ENCODE results near the gene MIAT. TPM values are rescaled to one million over a fixed set of nuclear protein-coding genes. Genes with fewer than 3 reads are reported as not detected.

The MIAT gene
- total RNA-seq, 1 donor from 2014 or later: 0.50 TPM

Other genes with a start within 250 kb of the MIAT start
- gene ASPHD2, start 228.3 kb upstream of the MIAT start, total RNA-seq: 5.4 and 5.6 TPM in 2 replicates
- 22.1 and 34.7 TPM in 2 replicates for gene HPS4, start 173.8 kb upstream of the MIAT start, total RNA-seq
- gene SRRD, start 173.7 kb upstream of the MIAT start, total RNA-seq: 13.9 and 35.1 TPM in 2 replicates
- 38.7 and 50.4 TPM in 2 replicates for gene TFIP11, start 145.1 kb upstream of the MIAT start, total RNA-seq
- gene TPST2, start 67.5 kb upstream of the MIAT start, total RNA-seq: 27.4 and 37.4 TPM in 2 replicates
- not detected in 2 replicates for gene CRYBB1, start 39.6 kb upstream of the MIAT start, total RNA-seq
- not detected in 2 replicates for gene CRYBA4, start 35.6 kb upstream of the MIAT start, total RNA-seq

All from renal cortical epithelial cell (primary cell).